ENCODE results near the gene LCN6. TPM values are rescaled to one million over a fixed set of nuclear protein-coding genes. Genes with fewer than 3 reads are reported as not detected.

LCN6 gene
- polyA plus RNA-seq, 4 donors: 1.4 to 21.5 (median 2.2) TPM; not detected in 1

DNA sequence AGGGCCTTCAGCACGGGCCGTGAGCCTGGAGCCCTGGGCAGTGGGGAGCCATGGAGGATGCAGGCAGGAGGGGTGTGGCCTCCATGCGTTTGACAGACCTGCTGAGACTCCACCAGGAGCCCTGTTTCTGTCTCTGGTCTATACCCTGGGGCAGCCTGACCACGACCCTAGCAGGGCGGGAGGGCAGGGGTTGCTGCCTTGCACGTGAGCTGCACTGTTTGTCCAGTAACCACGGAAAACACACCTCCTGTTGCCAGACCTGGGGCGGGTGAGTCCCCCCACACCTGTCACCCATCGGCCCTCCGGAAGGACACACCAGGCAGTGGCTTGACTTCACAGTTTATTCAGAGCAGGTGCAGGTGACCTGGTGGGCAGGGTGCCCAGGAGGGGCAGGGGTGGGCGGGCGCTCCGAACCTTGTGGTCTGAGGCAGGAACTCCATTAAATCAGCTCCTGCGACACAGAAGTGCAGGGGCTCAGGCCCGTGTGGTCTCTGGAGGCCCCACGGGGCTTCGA lies 5.8 kb upstream of the LCN6 start:
- no peak for FAIRE-seq
- H3K9me3 ChIP-seq (ENCODE audit: control insufficient read depth in 2 of 2, insufficient read depth in 1 of 2, low read depth in 1 of 2, low read length in 1 of 2): peaks cover 0 to 23% of the 10 kb centered on the region in 2 donors
- peaks cover 0 to 2% (median 0%) of the 10 kb centered on the region in 3 donors for H3K27me3 ChIP-seq (ENCODE audit: control insufficient read depth in 3 of 3, insufficient read depth in 3 of 3, low read length in 3 of 3)
- no peak overlapping the region for H3K4me3 ChIP-seq (ENCODE audit: low read depth in 1 of 3, low read length in 3 of 3)
- WGBS, 3 donors: 58 to 65% (median 62%) methylated on average over 16 to 17 of the region's 17 CpGs
- no peak overlapping the region for H3K27ac ChIP-seq (ENCODE audit: low read depth in 1 of 3, low read length in 2 of 3)
- H3K36me3 ChIP-seq (ENCODE audit: control insufficient read depth in 3 of 3, insufficient read depth in 2 of 3, low read depth in 1 of 3, low read length in 3 of 3): no peaks in the 10 kb centered on the region
- DNase-seq: no peak
- no peaks in the 10 kb centered on the region for H3K4me1 ChIP-seq (ENCODE audit: control insufficient read depth in 3 of 3, insufficient read depth in 2 of 3, low read depth in 1 of 3, low read length in 2 of 3)

DNA sequence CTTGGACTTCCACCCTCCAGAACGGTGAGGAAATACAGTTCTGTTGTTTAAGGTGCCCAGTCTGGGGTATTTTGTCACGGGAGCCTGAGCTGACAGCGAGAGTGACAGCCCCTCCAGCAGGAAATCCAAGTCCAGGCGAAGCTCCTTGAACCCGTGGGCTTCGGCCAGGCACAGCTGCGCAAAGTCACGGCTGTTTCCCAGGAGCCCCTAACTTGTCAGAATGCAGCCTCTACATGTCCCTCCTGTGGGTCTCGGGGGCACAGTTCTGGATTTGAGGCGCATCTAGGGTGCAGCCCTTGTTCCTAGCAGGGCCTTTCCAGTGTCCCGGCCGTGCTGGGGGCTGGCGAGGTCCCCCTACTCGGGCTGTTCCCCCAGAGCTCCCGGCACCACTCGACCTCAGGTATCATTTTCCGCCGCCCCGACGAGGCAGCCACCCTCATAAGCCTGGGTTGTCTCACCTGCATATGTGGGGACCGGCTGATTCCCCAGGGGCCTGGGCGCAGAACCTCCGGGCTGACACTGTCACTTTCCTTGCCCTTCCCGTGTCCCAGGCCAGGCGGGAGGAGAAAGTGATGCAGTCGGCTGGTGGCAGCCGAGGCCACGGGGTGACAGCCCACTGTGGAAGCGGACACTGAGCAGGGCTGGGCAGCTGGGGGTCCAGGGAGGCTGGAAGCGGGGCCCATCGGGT lies 5.2 kb upstream of the LCN6 start:
- Histone ChIP-seq H3K9me3 (ENCODE audit: control insufficient read depth in 2 of 2, insufficient read depth in 1 of 2, low read depth in 1 of 2, low read length in 1 of 2) (peaks cover 0 to 23% of the 10 kb centered on the region in 2 donors), H3K27me3 (ENCODE audit: control insufficient read depth in 3 of 3, insufficient read depth in 3 of 3, low read length in 3 of 3) (peaks cover 0 to 2% (median 0%) of the 10 kb centered on the region in 3 donors), H3K36me3 (ENCODE audit: control insufficient read depth in 3 of 3, insufficient read depth in 2 of 3, low read depth in 1 of 3, low read length in 3 of 3) (no peaks in the 10 kb centered on the region), H3K4me3 (ENCODE audit: low read depth in 1 of 3, low read length in 3 of 3) (no peak overlapping the region), H3K27ac (ENCODE audit: low read depth in 1 of 3, low read length in 2 of 3) (no peak overlapping the region), H3K4me1 (ENCODE audit: control insufficient read depth in 3 of 3, insufficient read depth in 2 of 3, low read depth in 1 of 3, low read length in 2 of 3) (no peaks in the 10 kb centered on the region)
- no peak for FAIRE-seq
- 83 to 88% (median 87%) methylated on average over 31 of the region's 31 CpGs for WGBS, 3 donors
- DNase-seq: no peak

DNA sequence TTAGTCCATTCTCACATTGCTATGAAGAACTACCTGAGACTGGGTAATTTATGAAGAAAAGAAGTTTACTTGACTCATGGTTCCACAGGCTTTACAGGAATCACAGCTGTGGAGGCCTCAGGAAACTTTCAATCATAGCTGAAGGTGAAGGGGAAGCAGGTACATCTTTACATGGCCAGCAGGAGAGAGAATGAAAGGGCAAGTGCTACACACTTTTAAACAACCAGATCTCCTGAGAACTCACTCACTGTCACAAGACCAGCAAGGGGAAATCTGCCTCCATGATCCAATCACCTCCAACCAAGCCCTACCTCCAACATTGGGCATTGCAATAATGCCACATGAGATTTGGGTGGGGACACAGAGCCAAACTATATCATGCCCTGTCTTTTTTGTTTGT lies 3.5 kb upstream of the LCN6 start:
- H3K4me1 ChIP-seq (ENCODE audit: control insufficient read depth in 3 of 3, insufficient read depth in 2 of 3, low read depth in 1 of 3, low read length in 2 of 3): no peaks in the 10 kb centered on the region
- no peak overlapping the region for H3K27ac ChIP-seq (ENCODE audit: low read depth in 1 of 3, low read length in 2 of 3)
- no peak for DNase-seq
- H3K36me3 ChIP-seq (ENCODE audit: control insufficient read depth in 3 of 3, insufficient read depth in 2 of 3, low read depth in 1 of 3, low read length in 3 of 3): no peaks in the 10 kb centered on the region
- peaks cover 0 to 2% (median 0%) of the 10 kb centered on the region in 3 donors for H3K27me3 ChIP-seq (ENCODE audit: control insufficient read depth in 3 of 3, insufficient read depth in 3 of 3, low read length in 3 of 3)
- no peak overlapping the region for H3K4me3 ChIP-seq (ENCODE audit: low read depth in 1 of 3, low read length in 3 of 3)
- FAIRE-seq: no peak
- peaks cover 0 to 23% of the 10 kb centered on the region in 2 donors for H3K9me3 ChIP-seq (ENCODE audit: control insufficient read depth in 2 of 2, insufficient read depth in 1 of 2, low read depth in 1 of 2, low read length in 1 of 2)

- Histone ChIP-seq H3K4me3 (ENCODE audit: low read depth in 1 of 3, low read length in 3 of 3) (no peak overlapping the region), H3K27ac (ENCODE audit: low read depth in 1 of 3, low read length in 2 of 3) (no peak overlapping the region), H3K27me3 (ENCODE audit: control insufficient read depth in 3 of 3, insufficient read depth in 3 of 3, low read length in 3 of 3) (peaks cover 0 to 2% (median 0%) of the 10 kb centered on the region in 3 donors), H3K9me3 (ENCODE audit: control insufficient read depth in 2 of 2, insufficient read depth in 1 of 2, low read depth in 1 of 2, low read length in 1 of 2) (peaks cover 0 to 19% of the 10 kb centered on the region in 2 donors), H3K4me1 (ENCODE audit: control insufficient read depth in 3 of 3, insufficient read depth in 2 of 3, low read depth in 1 of 3, low read length in 2 of 3) (no peaks in the 10 kb centered on the region), H3K36me3 (ENCODE audit: control insufficient read depth in 3 of 3, insufficient read depth in 2 of 3, low read depth in 1 of 3, low read length in 3 of 3) (no peaks in the 10 kb centered on the region)
- DNase-seq (no peak), FAIRE-seq (no peak)
- whole genome bisulfite sequencing, 3 donors: 87 to 96% (median 90%) methylated on average over 1 of the region's 1 CpG
Measured at GRCh38 chr9:136751244-136751643, 2.9 kb upstream of the LCN6 start.

DNA sequence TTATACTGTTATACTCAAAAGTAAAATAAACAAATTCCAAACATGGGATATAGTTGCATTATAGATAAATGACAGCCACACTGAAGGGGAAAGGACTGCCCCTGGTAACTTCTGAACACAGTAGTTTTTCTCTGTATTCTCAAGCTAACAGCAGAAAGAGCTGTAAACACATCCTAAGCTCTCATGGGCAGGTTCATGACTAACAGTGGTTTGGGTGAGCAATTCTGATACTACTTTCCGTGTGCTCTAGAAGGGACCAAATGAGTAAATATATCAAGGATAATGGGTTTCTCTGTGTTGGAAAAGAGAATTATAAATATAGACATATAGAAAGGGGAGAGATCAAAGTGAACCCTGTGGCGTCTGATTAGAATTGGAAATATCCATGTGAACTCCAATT lies 2.2 kb upstream of the LCN6 start:
- Histone ChIP-seq H3K4me1 (ENCODE audit: control insufficient read depth in 3 of 3, insufficient read depth in 2 of 3, low read depth in 1 of 3, low read length in 2 of 3) (no peaks in the 10 kb centered on the region), H3K27ac (ENCODE audit: low read depth in 1 of 3, low read length in 2 of 3) (no peak overlapping the region), H3K27me3 (ENCODE audit: control insufficient read depth in 3 of 3, insufficient read depth in 3 of 3, low read length in 3 of 3) (peaks cover 0 to 2% (median 0%) of the 10 kb centered on the region in 3 donors), H3K4me3 (ENCODE audit: low read depth in 1 of 3, low read length in 3 of 3) (no peak overlapping the region), H3K36me3 (ENCODE audit: control insufficient read depth in 3 of 3, insufficient read depth in 2 of 3, low read depth in 1 of 3, low read length in 3 of 3) (no peaks in the 10 kb centered on the region), H3K9me3 (ENCODE audit: control insufficient read depth in 2 of 2, insufficient read depth in 1 of 2, low read depth in 1 of 2, low read length in 1 of 2) (peaks cover 0 to 13% of the 10 kb centered on the region in 2 donors)
- no peak for FAIRE-seq
- no peak for DNase-seq
- 38 to 40% (median 40%) methylated on average over 2 of the region's 2 CpGs for WGBS, 3 donors

DNA sequence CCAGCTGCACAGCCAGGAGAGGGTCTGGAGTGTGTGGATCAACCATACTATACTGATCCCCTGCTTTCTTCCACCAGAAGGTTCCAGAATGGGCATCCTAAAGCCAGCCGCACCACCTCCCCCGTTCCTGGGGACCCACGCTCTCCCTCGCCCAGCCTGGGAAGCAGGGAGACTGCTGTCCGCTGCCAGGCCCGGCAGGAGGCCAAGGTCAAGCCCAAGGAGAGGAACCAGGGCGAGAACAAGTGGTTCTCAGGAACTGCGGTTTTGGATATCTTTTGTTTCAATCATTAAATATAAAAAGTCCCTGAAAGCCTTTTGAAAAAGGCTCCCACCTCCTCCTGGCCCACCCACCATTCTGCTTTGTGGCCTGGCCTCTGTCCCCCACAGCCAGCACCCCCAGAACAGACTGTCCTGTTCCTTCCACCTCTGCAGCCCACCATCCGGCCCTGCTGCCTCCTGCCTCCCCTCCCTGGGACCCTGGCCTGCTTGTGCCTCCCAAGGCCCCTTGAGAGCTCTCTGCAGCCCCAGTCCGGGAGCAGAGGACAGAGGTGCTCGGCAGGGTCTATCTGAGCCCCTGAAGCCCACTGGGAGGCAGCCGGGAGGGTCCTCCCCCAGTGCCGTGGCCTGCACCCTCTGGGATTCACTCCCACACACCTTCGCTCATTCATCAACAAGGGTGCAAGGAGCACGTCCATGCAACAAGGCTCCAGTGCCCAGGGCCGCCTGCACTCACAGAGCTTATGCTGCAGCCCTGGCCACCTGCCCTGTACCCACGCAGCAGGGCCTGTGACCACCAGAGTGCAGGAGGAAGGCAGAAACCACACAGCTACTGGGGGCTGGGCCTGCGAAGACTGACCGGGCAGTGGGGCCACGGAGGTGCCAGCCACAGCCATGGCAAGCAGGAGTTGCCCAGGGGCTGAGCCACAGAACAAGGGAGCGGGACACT lies 614 bp upstream of the LCN6 start:
- H3K27ac ChIP-seq (ENCODE audit: low read depth in 1 of 3, low read length in 2 of 3): no peak overlapping the region
- WGBS, 3 donors: 77 to 84% (median 79%) methylated on average over 21 of the region's 21 CpGs
- DNase-seq: no peak
- no peak for FAIRE-seq
- no peaks in the 10 kb centered on the region for H3K36me3 ChIP-seq (ENCODE audit: control insufficient read depth in 3 of 3, insufficient read depth in 2 of 3, low read depth in 1 of 3, low read length in 3 of 3)
- no peak overlapping the region for H3K4me3 ChIP-seq (ENCODE audit: low read depth in 1 of 3, low read length in 3 of 3)
- H3K9me3 ChIP-seq (ENCODE audit: control insufficient read depth in 2 of 2, insufficient read depth in 1 of 2, low read depth in 1 of 2, low read length in 1 of 2): peaks cover 0 to 10% of the 10 kb centered on the region in 2 donors
- peaks cover 0 to 2% (median 0%) of the 10 kb centered on the region in 3 donors for H3K27me3 ChIP-seq (ENCODE audit: control insufficient read depth in 3 of 3, insufficient read depth in 3 of 3, low read length in 3 of 3)
- no peaks in the 10 kb centered on the region for H3K4me1 ChIP-seq (ENCODE audit: control insufficient read depth in 3 of 3, insufficient read depth in 2 of 3, low read depth in 1 of 3, low read length in 2 of 3)

- DNase-seq (no peak), FAIRE-seq (no peak)
- H3K4me3 ChIP-seq (ENCODE audit: low read depth in 1 of 3, low read length in 3 of 3): no peak overlapping the region
- no peaks in the 10 kb centered on the region for H3K36me3 ChIP-seq (ENCODE audit: control insufficient read depth in 3 of 3, insufficient read depth in 2 of 3, low read depth in 1 of 3, low read length in 3 of 3)
- H3K9me3 ChIP-seq (ENCODE audit: control insufficient read depth in 2 of 2, insufficient read depth in 1 of 2, low read depth in 1 of 2, low read length in 1 of 2): peaks cover 0 to 10% of the 10 kb centered on the region in 2 donors
- peaks cover 0 to 8% (median 0%) of the 10 kb centered on the region in 3 donors for H3K4me1 ChIP-seq (ENCODE audit: control insufficient read depth in 3 of 3, insufficient read depth in 2 of 3, low read depth in 1 of 3, low read length in 2 of 3)
- H3K27ac ChIP-seq (ENCODE audit: low read depth in 1 of 3, low read length in 2 of 3): no peak overlapping the region
- H3K27me3 ChIP-seq (ENCODE audit: control insufficient read depth in 3 of 3, insufficient read depth in 3 of 3, low read length in 3 of 3): peaks cover 0 to 10% (median 8%) of the 10 kb centered on the region in 3 donors
- 66 to 84% (median 76%) methylated on average over 17 to 22 of the region's 22 CpGs for WGBS, 3 donors
Measured at GRCh38 chr9:136747161-136748060, 914 bp downstream of the LCN6 start.

Measured in small intestine (tissue), 7 donors.